Stimulated activated naive CD8-positive, alpha-beta T cell treated with anti-CD3 and anti-CD28 coated beads, Interleukin-15, Interleukin-2, amounts not matched to agents 100 U/mL and 50 U/mL, for 24 hours (primary cell): Measurements from ENCODE around the gene RAB5IF.
A peak's percentile ranks its signal among the peaks of the same experiment; 100 is the strongest.
"Not testable (repeated sequence)": the region's sequence is repeated elsewhere in the genome, so short reads cannot be mapped to it uniquely, and the experiment has no call there.

Source experiments
- ATAC-seq: fragments of 150-1000 bp; cut with Tn5 transposase; one replicate; pipeline ENCODE4 v1.10.0; 2021
- DNase-seq: peaks from one replicate; pipeline ENCODE4 v3.0.0; 2021

Gene RAB5IF

GRCh38 chr20:36629719-36630681 is 24.4 kb downstream of the RAB5IF start:
- peak; percentile 80 for ATAC-seq
- DNase-seq: peak; percentile 63

GRCh38 chr20:36631646-36632045 is 26.1 kb downstream of the RAB5IF start:
- DNase-seq (no peak), ATAC-seq (no peak)

GRCh38 chr20:36632147-36632486 is 26.5 kb downstream of the RAB5IF start:
- DNase-seq (no peak), ATAC-seq (no peak)

DNA sequence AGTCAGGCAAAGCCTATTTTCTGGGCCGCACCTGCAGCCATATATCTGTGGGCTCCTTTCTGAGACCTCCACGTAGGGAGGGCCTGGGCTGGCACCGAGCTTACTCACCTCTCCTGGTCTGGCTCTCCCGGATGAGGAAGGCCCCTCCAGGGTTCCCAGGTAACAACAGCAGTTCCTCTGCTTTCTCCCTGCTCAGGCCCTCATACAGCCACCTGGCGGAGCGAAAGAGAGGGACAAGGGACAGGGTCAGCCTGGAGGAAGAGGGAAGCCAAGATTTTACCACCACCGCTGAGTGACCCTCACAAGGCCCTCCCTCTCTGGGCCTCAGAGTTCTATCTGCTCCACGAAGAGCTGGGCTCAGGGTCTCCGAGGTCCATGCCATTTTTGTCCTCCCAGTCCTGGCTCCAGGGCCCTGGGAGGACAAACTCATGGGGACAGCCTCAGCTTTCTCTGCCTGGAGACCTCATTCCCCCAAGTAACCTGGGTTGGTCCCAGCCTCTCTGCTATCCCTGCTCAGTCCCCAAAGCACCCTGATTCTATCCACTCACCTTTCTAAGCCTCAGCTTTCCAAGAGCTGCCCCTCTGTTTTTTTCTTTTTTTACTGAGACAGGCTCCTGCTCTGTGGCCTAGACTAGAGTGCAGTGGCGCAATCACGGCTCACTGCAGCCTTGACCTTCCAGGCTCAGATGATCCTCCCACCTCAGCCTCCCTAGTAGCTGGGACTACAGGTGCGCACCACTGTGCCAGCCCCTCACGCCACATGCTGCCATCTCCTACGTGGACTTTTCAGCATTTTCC is 27.1 kb downstream of the RAB5IF start:
- ATAC-seq: no peak
- DNase-seq: no peak

DNA sequence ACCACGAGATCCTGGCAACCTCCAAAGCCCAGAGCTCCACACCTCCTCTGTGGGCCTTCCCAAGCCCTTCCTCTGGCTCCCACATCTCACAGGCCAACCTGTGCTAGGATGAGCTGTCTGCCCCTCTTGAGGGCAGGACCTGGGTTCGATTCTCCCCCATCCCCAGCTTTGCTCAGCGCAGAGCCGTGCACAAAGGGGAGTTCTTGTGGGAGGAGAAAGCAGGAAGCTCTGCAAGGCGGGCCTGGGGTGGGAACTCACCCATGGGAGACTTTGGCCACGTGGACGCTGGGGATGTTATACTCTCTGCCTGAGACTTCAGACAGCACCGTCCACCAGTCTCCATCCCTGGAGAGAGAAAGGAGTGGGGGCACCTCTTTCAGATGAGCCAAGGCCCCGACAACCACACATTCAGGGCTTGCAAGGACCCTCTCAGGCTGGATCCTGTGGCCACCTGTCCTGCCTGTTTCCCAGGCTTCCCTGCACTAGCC is 27.8 kb downstream of the RAB5IF start:
- DNase-seq (no peak), ATAC-seq (no peak)

DNA sequence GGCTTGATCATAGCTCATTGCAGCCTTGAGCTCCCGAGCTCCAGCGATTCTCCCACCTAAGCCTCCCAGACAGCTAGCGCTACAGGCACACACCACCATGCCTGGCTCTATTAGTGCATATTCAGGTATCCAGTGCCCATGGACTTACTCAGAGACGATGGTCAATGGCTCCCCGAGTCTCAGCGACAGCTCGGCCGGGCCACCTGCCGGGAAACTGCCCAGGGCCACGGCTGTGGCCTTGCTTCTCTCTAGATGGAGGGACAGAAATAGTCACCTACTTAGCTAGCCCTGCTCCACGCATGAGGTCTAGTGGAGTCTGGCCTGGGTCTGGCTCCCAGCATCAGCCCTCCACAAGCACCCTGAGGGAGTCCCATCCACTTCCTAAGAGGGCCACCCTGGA is 28.8 kb downstream of the RAB5IF start:
- no peak for DNase-seq
- no peak for ATAC-seq

DNA sequence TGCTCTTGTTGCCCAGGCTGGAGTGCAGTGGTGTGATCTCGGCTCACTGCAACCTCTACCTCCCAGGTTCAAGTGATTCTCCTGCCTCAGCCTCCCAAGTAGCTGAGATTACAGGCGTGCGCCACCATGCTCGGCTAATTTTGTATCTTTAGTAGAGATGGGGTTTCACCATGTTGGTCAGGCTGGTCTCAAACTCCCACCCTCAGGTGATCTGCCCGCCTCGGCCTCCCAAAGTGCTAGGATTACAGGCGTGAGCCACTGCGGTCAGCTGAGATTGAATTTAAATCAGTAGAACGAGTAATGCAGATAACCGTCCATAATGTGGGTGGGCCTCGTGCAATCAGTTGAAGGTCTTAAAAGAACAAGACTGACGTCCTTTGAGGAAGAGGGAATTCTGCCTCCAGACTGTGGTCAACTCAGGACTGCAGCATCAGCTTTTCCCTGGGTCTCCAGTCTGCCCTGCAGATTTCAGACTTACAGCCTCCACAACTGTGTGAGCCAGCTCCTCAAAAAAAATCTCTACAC is 33.4 kb downstream of the RAB5IF start:
- ATAC-seq, DNase-seq: not testable (repeated sequence)

GRCh38 chr20:36641506-36641843 is 35.9 kb downstream of the RAB5IF start:
- DNase-seq (no peak), ATAC-seq (no peak)

GRCh38 chr20:36642136-36642535 is 36.6 kb downstream of the RAB5IF start:
- no peak for ATAC-seq
- DNase-seq: no peak

DNA sequence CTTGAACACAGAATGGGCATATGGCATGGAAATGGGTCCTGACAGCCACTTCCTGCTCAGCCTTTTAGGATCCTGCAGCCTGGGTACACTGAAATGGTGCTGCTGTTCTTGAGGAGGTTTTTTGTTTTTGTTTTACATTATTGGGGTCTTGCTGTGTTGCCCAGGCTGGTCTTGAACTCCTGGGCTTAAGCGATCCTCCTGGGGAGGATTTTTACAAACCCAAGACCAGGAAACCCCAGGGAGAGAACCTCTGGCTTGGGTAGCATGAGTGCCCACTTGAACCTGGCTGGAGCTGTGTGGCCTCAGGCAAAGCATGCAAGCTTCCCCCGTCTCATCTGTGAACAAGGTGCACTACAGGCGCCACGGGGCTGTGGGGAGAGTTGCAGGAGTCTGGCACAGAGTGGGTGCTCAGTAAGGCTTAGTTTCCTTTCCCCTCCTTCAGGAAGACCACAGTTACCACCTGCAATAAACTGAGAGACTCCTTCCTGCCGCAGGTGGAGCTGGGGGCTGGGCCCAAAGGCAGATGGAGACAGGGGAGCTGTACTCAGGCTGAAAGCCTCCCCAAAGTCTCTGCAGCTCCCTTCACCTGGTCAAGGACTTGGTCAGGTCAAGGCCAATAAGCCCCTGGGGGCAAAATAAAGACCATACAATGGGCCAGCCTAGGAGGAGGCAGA is 38.6 kb downstream of the RAB5IF start:
- peak; percentile 83 for ATAC-seq
- DNase-seq: peak; percentile 69

DNA sequence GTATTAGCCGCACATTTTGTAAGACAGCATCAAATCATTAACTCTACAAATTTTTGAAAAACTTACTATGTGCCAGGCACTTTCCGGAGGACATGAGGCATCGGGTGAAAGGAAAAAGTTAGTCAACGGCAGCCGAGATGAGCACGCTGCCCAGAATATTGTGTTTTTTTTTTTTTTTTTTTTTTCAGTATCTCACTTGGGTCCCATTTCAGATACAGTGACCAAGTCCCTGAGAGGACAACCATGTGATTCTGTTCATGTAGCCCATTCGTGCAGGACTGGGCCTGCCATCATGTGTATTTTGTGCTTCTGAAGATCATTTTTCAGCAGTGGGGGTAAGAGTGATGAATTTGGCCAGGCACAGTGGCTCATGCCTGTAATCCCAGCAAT is 39.1 kb downstream of the RAB5IF start:
- ATAC-seq (peak; percentile 63), DNase-seq (peak; percentile 51)

DNA sequence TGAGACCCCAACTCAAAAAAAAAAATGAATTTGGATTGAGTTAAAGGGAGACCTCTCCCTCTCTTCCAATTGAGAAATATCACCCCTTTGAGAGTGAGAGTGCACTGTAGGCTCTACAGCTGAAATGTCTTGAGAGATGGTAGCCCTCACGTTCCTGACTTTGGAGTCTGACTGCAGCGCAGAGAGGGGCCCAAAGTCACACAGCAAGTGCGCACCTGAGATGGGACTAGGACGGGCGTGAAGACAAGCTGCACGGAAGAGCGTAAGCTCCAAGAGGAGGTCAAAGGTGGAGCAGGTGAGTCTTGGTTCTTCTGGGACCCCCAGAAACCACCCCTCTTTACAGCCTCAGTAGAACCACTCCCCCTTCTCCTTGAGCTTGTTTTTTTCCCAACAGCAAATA is 39.8 kb downstream of the RAB5IF start:
- ATAC-seq (no peak), DNase-seq (no peak)

GRCh38 chr20:36645998-36646397 is 40.4 kb downstream of the RAB5IF start, which contains the start of gene SLA2:
Gene SLA2, minus strand, starts transcription at chr20:36646196. Its CDS starts 4,861 bp downstream, at chr20:36641335.
- peak; percentile 76 for ATAC-seq
- DNase-seq: peak; percentile 72

- DNase-seq (no peak), ATAC-seq (no peak)
Measured at GRCh38 chr20:36646678-36647077, 41.1 kb downstream of the RAB5IF start.

- no peak for DNase-seq
- no peak for ATAC-seq
Measured at GRCh38 chr20:36647196-36648121, 41.9 kb downstream of the RAB5IF start.

DNA sequence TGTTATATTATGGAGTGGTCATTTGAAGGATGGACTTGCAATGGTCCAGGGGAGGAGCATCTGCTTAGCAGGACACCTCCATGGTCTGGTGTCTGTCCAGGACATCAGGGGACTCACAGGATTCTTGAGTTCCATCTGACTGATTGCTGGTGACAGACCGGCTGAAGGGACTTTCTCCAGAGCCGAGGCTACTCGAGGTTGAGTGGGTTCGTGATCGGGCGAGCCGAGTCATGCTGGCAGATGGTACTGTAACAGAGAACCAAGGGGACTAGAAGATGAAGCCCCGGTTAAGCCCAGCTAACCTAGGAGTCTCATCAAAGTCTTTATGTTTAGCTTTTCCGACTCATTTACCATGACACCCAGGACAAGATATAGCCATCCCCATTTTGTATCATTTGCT is 47.9 kb downstream of the RAB5IF start:
- ATAC-seq: no peak
- no peak for DNase-seq

- ATAC-seq: no peak
- DNase-seq: no peak
Measured at GRCh38 chr20:36654506-36654905, 48.9 kb downstream of the RAB5IF start.

GRCh38 chr20:36655004-36655403 is 49.4 kb downstream of the RAB5IF start:
- DNase-seq: no peak
- ATAC-seq: no peak

GRCh38 chr20:36656733-36657132 is 51.2 kb downstream of the RAB5IF start:
- DNase-seq (no peak), ATAC-seq (no peak)

DNA sequence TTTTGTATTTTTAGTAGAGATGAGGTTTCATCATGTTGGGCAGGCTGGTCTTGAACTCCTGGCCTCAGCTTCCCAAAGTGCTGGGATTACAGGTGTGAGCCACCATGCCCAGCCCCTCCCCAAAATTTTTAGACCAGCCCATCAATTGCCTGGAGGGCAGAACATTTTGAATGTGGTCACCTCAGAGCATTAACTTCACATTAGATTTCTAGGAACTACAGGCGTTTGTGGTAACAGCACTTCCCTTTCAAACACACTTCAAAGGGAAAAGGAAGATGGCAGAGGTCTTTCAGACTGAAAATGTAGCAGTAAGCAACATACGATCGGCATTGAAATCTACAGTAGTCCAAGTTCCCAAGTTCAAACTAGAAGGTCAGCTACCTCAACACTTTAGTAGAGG is 52.7 kb downstream of the RAB5IF start:
- ATAC-seq: peak; percentile 23
- no peak for DNase-seq
